NCI-H2196 (cell line): ENCODE results near the gene NIPSNAP2.
"Not testable (repeated sequence)": the region's sequence is repeated elsewhere in the genome, so short reads cannot be mapped to it uniquely, and the experiment has no call there.

ENCODE experiments used
- DNase-seq: peaks from one replicate; lab custom pipeline; 2025; ENCODE audit not compliant: unreplicated experiment; lab: John Stamatoyannopoulos, UW

NIPSNAP2 gene

DNA sequence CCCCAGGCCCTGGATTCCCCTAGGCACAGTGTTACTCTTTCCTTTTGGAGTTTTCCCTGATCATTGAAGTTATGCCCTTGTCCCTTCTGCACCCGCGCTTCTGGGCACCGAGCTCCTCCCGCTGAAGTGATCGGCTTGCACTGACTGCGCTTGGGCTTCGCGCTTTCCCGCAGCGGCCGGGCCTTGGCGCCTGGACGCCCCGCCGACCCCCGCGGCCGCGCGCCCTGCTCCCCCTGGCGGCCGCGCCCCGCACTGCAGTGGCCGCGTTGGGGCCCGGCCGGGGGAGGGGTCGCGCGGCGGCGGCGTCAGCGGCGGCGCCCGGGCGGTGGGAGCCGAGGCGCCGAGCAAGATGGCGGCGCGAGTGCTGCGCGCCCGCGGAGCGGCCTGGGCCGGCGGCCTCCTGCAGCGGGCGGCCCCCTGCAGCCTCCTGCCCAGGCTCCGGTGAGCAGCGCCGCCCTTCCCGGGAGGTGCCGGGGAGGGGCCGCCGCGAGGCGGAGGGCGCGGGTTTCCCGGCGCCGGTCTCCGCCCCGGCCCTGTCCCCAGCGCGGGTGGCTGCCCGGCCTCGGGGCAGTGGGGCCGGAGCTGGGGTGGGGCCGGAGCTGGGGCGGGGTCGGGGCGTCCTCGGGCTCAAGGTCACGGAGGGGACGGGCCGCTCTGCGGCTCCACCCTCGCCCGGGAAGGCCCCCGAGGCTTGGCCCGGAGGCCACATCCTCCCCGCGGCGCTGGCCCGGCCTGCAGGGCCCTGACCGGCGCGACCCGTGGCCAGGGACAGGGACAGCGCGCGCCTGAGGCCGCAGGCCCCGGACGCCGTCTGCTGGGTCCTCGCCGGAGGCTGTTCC is at the start of gene NIPSNAP2:
TSS of gene NIPSNAP2 (plus strand) at position 325 of the 839 bp plus-strand sequence. CDS start at position 350, 25 bp downstream.
- peak; percentile 93 for DNase-seq

GRCh38 chr7:55917771-55918170 is 46.6 kb upstream of the NIPSNAP2 start:
- DNase-seq = no peak

DNA sequence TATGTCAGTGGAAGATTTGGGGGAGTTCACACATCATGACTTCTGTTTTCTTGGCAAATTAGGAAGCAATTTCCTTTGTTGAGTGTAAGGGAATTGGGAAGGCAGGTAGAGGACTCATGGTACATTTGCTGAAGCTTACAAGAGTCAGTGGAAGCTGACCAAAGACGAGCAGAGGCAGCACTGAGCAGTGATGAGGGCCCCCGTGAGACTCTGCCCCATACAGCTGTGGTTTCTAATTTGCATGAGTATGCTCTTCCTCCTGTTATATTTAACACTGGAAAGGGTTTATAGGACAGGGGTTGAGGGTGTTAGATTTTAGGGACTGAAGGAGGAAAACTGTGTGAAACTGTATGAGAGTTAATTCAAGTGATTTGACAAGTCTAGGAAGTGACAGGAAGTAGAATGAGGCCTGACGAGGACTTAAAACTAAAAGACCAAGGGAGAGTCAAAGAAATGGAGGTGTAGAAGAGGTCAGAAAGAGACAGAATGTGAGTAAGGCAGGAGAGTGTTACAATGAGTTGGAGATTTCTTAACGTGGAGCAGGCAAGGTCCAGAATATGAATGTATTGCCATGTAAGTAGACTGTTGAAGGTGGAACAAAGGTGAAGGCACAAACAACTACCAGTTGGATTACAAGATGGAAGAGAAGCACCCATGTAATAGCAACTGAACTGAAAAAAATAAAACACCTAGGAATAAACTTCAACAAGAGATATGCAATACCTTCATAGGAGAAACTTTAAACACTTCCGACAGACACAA is 36.2 kb upstream of the NIPSNAP2 start:
- DNase-seq = no peak

- no peak for DNase-seq
These were observed 32.8 kb upstream of the NIPSNAP2 start for GRCh38 chr7:55931421-55932151.

DNA sequence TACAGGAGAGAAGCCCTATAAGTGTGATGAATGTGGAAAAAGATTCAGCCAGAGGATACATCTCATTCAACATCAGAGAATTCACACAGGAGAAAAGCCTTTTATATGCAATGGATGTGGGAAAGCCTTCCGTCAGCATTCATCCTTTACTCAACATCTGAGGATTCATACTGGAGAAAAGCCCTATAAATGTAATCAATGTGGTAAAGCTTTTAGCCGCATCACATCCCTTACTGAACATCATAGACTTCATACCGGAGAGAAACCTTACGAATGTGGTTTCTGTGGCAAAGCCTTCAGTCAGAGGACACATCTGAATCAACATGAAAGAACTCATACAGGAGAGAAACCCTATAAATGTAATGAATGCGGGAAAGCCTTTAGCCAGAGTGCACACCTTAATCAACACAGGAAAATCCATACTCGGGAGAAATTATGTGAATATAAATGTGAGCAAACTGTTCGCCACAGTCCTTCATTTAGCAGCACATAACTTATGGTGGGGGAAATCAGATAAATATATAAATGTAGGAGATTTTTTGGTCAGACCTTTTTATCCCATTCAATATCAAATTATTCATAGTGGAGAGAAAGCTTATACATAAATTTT is 24.8 kb upstream of the NIPSNAP2 start:
- no peak for DNase-seq

DNA sequence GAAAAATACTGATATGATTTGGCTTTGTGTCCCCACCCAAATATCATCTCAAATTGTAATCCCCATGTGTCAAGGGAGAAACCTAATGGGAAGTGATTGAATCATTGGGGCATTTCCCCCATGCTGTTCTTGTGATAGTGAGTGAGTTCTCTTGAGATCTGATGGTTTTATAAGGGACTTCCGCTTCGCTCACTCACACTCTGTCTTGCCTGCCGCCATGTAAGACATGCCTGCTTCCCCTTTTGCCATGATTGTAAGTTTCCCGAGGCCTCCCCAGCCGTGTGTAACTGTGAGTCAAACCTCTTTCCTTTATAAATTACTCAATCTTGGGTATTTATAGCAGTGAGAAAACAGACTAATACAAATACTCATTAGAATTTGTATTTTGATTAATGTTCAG is 17.8 kb upstream of the NIPSNAP2 start:
- DNase-seq = no peak

GRCh38 chr7:55951637-55952351 is 12.6 kb upstream of the NIPSNAP2 start, which contains the start of gene MRPS17:
MRPS17 (plus strand) TSS chr7:55951877; CDS start chr7:55953196, 1,319 bp downstream.
- DNase-seq = peak; percentile 97

DNA sequence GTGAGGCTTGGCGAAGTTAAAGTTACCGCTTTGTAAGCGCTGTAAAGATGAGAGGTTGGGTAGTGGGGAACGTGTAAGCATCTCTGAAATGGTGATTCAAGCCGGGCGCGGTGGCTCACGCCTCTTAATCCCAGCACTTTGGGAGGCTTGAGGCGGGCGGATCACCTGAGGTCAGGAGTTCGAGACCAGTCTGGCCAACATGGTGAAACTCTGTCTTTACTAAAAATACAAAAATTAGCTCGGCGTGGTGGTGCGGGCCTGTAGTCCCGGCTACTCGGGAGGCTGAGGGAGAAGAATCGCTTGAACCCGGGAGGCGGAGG is 12.1 kb upstream of the NIPSNAP2 start:
- not testable (repeated sequence) for DNase-seq

DNA sequence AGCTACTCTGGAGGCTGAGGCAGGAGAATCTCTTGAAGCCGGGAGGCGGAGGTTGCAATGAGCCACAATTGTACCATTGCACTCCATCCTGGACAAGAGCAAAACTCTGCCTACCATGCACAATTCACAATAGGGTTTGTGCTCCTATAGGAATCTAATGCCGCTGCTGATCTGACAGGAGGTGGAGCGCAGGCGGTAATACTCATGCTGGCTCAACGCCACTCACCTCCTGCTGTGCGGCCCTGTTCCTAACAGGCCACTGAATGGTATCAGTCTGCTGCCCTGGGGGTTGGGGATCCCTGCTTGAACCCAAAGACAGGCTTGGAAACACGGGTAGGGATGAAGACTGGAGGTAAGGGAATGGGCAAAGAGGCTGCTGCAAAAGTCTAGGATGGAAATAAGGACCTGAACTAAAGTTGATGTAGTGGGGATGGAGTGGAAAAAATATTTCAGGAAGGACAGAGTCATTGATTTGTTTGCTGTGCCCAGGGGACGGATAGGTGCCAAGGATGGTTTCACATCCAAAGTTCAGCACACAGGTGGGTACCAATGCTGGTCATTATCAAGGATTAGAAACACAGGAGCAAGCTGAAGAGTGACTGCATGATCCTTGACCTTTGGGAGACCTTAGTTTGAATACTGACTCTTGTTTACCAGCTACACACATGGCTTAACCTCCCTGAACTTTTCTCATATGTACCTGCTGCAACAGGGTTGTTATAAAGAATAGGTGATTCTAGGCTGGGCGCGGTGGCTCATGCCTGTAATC is 10.5 kb upstream of the NIPSNAP2 start:
- no peak for DNase-seq

- DNase-seq = no peak
These were observed 7.2 kb upstream of the NIPSNAP2 start for GRCh38 chr7:55957190-55957589.

DNA sequence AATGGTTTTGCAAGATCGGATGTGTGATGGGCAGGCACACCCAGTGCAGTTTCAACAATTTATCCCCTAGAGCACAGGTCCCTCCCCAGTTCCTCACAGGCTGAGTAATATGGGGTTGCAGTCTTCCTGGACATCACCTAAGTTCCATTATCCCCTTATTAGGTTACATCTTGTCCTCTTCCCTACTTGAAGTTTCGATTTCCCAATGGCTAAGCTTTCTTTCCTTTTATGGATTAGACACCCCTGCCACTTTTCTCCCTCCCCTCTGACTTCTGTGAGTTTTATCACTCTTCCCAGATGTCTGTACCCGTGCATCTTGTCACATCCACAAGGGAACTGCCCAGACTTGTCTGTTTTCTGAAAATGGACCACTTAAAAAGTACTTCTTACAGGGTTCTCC is 2.4 kb upstream of the NIPSNAP2 start:
- DNase-seq = no peak

DNA sequence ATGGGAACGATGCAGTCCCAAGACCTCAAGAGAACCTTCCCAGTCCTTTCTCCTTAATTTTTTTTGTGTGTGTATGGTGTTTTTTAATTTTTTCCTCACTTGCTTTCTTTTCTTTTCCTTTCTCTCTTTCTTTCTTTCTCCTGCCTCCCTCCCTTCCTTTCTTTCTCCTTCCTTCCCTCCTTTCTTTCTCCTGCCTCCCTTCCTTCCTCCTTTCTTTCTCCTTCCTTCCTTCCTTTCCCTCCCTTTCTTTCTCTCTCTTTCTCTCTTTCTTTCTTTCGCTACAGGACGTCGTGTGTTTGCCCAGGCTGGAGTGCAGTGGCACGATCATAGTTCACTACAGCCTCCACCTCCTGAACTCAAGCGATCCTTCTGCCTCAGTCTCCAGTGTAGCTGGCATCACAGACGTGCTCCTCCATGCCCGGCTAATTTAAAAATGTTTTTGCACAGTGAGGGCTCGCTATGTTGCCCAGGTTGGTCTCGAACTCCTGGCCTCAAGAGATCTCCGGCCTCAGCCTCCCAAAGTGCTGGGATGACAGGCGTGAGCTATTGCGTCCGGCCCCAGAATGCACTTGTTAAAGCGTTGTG is 709 bp upstream of the NIPSNAP2 start:
- DNase-seq = no peak

- DNase-seq = no peak
These were observed 700 bp downstream of the NIPSNAP2 start for GRCh38 chr7:55965100-55965470.

GRCh38 chr7:55965805-55966421 is 1.5 kb downstream of the NIPSNAP2 start:
- DNase-seq = peak; percentile 79

GRCh38 chr7:55966851-55967250 is 2.5 kb downstream of the NIPSNAP2 start:
- no peak for DNase-seq

DNA sequence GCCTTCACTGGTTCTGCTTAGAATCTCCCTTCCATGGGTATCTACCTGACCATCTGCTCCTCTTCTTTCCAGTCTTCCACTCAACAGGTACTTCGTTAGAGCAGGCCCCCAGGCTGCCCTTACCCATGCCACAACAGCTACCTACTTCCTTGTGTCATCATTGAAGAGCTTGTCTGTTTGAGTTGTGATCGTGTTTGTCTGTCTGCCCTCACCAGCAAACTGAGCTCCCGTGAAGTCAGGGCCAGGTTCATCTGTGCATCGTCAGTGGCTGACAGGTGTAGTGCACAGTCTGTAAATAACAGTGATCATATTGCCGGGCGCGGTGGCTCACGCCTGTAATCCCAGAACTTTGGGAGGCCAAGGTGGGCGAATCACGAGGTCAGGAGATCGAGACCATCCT is 5.0 kb downstream of the NIPSNAP2 start:
- peak; percentile 61 for DNase-seq

DNA sequence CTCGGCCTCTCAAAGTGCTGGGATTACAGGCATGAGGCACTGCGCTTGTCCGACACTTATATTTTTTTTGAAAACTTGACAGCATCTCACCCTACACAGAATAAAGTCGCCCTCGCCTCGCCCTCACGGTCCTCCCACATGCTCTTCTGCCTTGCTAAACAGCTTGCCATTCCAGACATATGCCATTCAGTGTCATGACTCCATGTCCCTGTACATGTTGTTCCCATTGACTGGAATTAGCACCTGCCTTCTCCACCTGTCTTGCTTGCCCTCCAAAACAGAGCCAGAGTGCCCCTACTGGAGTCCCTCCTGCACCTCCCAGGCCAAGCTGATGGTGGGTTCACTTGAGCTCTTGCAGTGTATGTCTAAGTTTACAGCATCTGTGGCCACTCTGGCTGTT is 6.2 kb downstream of the NIPSNAP2 start:
- DNase-seq = peak; percentile 74

GRCh38 chr7:55970978-55971377 is 6.6 kb downstream of the NIPSNAP2 start:
- peak; percentile 77 for DNase-seq

DNA sequence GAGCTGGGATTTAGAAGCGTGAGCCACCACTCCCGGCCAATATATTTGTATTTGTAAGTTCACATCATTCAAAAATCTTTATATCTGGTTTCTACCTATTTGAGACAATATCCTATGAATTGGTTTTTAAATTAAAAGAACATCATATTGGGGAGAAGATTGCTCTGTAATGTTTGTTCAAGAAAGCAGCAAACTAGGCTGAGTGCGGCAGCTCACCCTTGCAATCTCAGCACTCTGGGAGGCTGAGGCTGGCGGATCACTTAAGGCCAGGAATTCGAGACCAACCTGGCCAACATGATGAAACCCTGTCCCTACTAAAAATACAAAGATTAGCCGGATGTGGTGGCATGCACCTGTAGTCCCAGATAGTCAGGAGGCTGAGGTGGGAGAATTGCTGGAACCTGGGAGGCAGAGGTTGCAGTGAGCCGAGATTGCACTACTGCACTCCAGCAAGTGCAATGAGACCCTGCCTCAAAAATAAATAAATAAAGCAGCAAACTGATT is 9.4 kb downstream of the NIPSNAP2 start:
- no peak for DNase-seq
